Esophagus muscularis mucosa (tissue), 2 donors: ENCODE results near the gene CACNB3.

Source experiments
- EP300 ChIP-seq: sonication (generic); formaldehyde crosslinking; IDR thresholded peaks from one replicate; pipeline ENCODE4 v1.6.1; 2017; ENCODE audit warnings: antibody characterized with exemption
- POLR2A ChIP-seq: fragments of 450-650 bp; IDR thresholded peaks from one replicate; pipeline ENCODE4 v1.6.1; 2017; ENCODE audit warnings: antibody characterized with exemption, moderate library complexity, mild to moderate bottlenecking, low read depth

DNA sequence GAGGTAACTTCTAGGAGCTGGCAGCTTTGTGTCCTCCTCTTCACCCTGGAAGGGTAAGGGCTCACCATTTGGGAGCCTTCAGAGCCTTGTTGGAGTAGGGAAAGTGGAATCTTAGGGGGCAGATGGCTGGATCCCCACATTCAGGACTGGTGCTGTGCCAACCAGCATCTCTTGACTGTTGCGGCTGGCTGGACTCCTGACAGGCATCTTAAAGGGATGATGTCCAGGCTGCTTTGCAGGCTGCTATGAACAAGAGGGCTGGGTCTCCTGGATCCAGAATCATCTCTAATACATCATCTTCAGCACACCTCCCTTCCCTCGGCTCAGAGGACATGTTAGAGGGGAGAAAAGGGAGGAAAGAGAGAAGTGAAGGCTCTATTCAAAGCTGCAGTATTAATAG, 4.4 kb downstream of the CACNB3 start:
- TF ChIP-seq EP300 = no peak
- no peak for TF ChIP-seq POLR2A
